GM23338 (cell line): ENCODE data around the gene IDH2. TPM values are rescaled to one million over a fixed set of nuclear protein-coding genes. Genes with fewer than 3 reads are reported as not detected.

Experiments used
- ATAC-seq: fragments of 200-7000 bp; cut with Tn5 transposase; 3 replicates; pipeline ENCODE4 v1.9.1; 2020
- DNase-seq: peaks from one replicate; pipeline ENCODE4 v3.0.0-alpha.2; 2015; ENCODE audit warnings: low spot score
- H2AFZ ChIP-seq: fragments of 200-600 bp; sonication (generic); 2 replicates; pipeline ENCODE4 v1.8.0; 2016; ENCODE audit warnings: antibody characterized with exemption, mild to moderate bottlenecking, moderate library complexity
- H3F3A ChIP-seq: fragments of 200-600 bp; sonication (generic); replicated peaks from 2 replicates; pipeline ENCODE4 v1.8.0; 2017; ENCODE audit warnings: antibody characterized with exemption, mixed run types, low read depth
- H3K27ac ChIP-seq: fragments of 200-600 bp; sonication (generic); 2 replicates; pipeline ENCODE4 v1.6.1; 2016; ENCODE audit warnings: low read depth
- H3K27me3 ChIP-seq: fragments of 200-600 bp; sonication (generic); 2 replicates; pipeline ENCODE4 v1.8.0; 2016; ENCODE audit warnings: mild to moderate bottlenecking, mixed run types, moderate library complexity; ENCODE audit not compliant: insufficient read depth
- H3K36me3 ChIP-seq: fragments of 200-600 bp; sonication (generic); 2 replicates; pipeline ENCODE4 v1.8.0; 2016; ENCODE audit warnings: mild to moderate bottlenecking; ENCODE audit not compliant: insufficient read depth
- H3K4me1 ChIP-seq: fragments of 200-600 bp; sonication (generic); 2 replicates; pipeline ENCODE4 v1.8.0; 2016; ENCODE audit warnings: mild to moderate bottlenecking, moderate library complexity; ENCODE audit not compliant: insufficient read depth
- H3K4me2 ChIP-seq: fragments of 200-600 bp; sonication (generic); 2 replicates; pipeline ENCODE4 v1.7.1; 2017; ENCODE audit warnings: mixed run types
- H3K4me3 ChIP-seq: fragments of 200-600 bp; sonication (generic); 2 replicates; pipeline ENCODE4 v1.6.1; 2016; ENCODE audit warnings: mixed run types
- H3K79me2 ChIP-seq: fragments of 200-600 bp; sonication (generic); replicated peaks from 2 replicates; pipeline ENCODE4 v1.8.0; 2017; ENCODE audit warnings: mild to moderate bottlenecking; ENCODE audit not compliant: insufficient read depth
- H3K9me2 ChIP-seq: fragments of 200-600 bp; sonication (generic); 2 replicates; pipeline ENCODE4 v1.8.0; 2017; ENCODE audit not compliant: insufficient read depth
- H4K20me1 ChIP-seq: fragments of 200-600 bp; sonication (generic); replicated peaks from 2 replicates; pipeline ENCODE4 v1.8.0; 2017; ENCODE audit warnings: mild to moderate bottlenecking; ENCODE audit not compliant: insufficient read depth
- H3K27ac Mint-ChIP-seq: 2 replicates; pipeline ENCODE4 v1.8.0; 2020; ENCODE audit warnings: inconsistent platforms, mild to moderate bottlenecking, moderate library complexity, mixed read lengths
- H3K27me3 Mint-ChIP-seq: 3 replicates; pipeline ENCODE4 v1.8.0; 2022; ENCODE audit warnings: low read depth, mild to moderate bottlenecking, moderate library complexity, mixed read lengths, inconsistent platforms; ENCODE audit not compliant: insufficient read depth, poor library complexity
- H3K36me3 Mint-ChIP-seq: 3 replicates; pipeline ENCODE4 v1.8.0; 2021; ENCODE audit warnings: low read depth, mild to moderate bottlenecking, inconsistent platforms, moderate library complexity, mixed read lengths
- H3K4me1 Mint-ChIP-seq: 3 replicates; pipeline ENCODE4 v1.8.0; 2020; ENCODE audit warnings: mild to moderate bottlenecking, inconsistent platforms, mixed read lengths
- H3K4me3 Mint-ChIP-seq: 3 replicates; pipeline ENCODE4 v1.8.0; 2021; ENCODE audit warnings: moderate library complexity, mild to moderate bottlenecking, inconsistent platforms, mixed read lengths
- H3K9me3 Mint-ChIP-seq: 3 replicates; pipeline ENCODE4 v1.8.0; 2020; ENCODE audit warnings: moderate library complexity, mild to moderate bottlenecking, inconsistent platforms, mixed read lengths
- CREB1 ChIP-seq: fragments of 250-450 bp; sonication (Bioruptor Pico); IDR thresholded peaks from 2 replicates; pipeline ENCODE4 v1.5.0; 2020; ENCODE audit warnings: low read depth, mild to moderate bottlenecking, moderate library complexity
- CTCF ChIP-seq, 2 experiments: fragments of 200-600 bp in 1 of 2; sonication (generic) in 1 of 2; conservative IDR thresholded peaks; 2 replicates each; pipeline versions ENCODE4 v1.5.1 to v1.6.1; 2016 to 2017; ENCODE audit warnings: antibody characterized with exemption in 2 of 2, low read depth in 2 of 2, mild to moderate bottlenecking in 2 of 2, moderate library complexity in 1 of 2
- EZH2 ChIP-seq: fragments of 200-600 bp; sonication (generic); IDR thresholded peaks from one replicate; pipeline ENCODE4 v1.8.0; 2017; ENCODE audit warnings: antibody characterized with exemption, mild to moderate bottlenecking, low read depth; ENCODE audit not compliant: unreplicated experiment
- EZH2phosphoT487 ChIP-seq: fragments of 200-600 bp; sonication (generic); IDR thresholded peaks from one replicate; pipeline ENCODE4 v1.8.1; 2018; ENCODE audit warnings: antibody characterized with exemption; ENCODE audit not compliant: unreplicated experiment
- JUNB ChIP-seq: IDR thresholded peaks from one replicate; pipeline ENCODE4 v1.6.1; 2016; ENCODE audit warnings: antibody characterized with exemption; ENCODE audit not compliant: unreplicated experiment
- NANOG ChIP-seq: IDR thresholded peaks from 2 replicates; pipeline ENCODE4 v1.6.1; 2016; ENCODE audit warnings: antibody characterized with exemption, borderline replicate concordance
- POLR2AphosphoS5 ChIP-seq: IDR thresholded peaks from 2 replicates; pipeline ENCODE4 v1.6.1; 2016; ENCODE audit warnings: antibody characterized with exemption, low read depth
- ZNF114 ChIP-seq: fragments of 250-450 bp; sonication (Bioruptor Pico); IDR thresholded peaks from 2 replicates; pipeline ENCODE4 v1.5.0; 2020; ENCODE audit warnings: mild to moderate bottlenecking, moderate library complexity
- polyA plus RNA-seq: library from polyadenylated mRNA; unstranded; fragments of >200 nt; fragmentation: Nextera tagmentation; extraction: Ambion mirVana; gene quantifications from 2 replicates; pipeline ENCODE4 v1.2.1, GENCODE V29; 2016
- total RNA-seq: library from RNA; depleted of rRNA; stranded (reverse); fragments of >200 nt; shearing (Covaris generic); gene quantifications from 2 replicates; pipeline ENCODE4 v1.2.3, GENCODE V29; 2014
- TF ChIP-seq, protein P1 (sequence below): IDR thresholded peaks from one replicate; pipeline ENCODE4 v1.6.1; 2018; ENCODE audit warnings: antibody characterized with exemption; ENCODE audit not compliant: unreplicated experiment
- TF ChIP-seq, protein P2 (sequence below): fragments of 250-450 bp; sonication (Bioruptor Pico); IDR thresholded peaks from 2 replicates; pipeline ENCODE4 v1.5.0; 2020; ENCODE audit warnings: mild to moderate bottlenecking, moderate library complexity

The IDH2 gene
- total and polyA plus RNA-seq, 2 experiments from 2014 or later = 54.9 to 64.0 TPM

DNA sequence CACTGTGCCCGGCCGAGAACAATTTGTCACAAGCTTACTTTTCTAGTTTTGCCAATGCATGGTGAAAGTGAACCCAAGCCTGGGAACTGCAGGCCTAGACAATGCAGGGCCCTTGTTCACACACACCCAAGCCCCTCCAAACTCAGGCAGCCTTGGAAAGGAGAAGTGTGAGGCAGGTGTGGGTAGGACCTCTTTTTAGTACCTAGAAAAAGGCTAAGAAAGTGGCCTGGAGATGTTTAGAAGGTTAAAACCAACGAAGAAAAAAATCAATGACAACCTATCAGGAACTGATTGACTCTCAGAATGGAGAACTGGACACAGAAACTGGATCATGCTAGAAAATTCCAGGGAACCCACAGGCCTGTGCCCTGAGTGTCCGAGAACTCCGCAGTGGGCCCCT, 18.8 kb downstream of the IDH2 start (continued):
- TF ChIP-seq, protein P1, sequence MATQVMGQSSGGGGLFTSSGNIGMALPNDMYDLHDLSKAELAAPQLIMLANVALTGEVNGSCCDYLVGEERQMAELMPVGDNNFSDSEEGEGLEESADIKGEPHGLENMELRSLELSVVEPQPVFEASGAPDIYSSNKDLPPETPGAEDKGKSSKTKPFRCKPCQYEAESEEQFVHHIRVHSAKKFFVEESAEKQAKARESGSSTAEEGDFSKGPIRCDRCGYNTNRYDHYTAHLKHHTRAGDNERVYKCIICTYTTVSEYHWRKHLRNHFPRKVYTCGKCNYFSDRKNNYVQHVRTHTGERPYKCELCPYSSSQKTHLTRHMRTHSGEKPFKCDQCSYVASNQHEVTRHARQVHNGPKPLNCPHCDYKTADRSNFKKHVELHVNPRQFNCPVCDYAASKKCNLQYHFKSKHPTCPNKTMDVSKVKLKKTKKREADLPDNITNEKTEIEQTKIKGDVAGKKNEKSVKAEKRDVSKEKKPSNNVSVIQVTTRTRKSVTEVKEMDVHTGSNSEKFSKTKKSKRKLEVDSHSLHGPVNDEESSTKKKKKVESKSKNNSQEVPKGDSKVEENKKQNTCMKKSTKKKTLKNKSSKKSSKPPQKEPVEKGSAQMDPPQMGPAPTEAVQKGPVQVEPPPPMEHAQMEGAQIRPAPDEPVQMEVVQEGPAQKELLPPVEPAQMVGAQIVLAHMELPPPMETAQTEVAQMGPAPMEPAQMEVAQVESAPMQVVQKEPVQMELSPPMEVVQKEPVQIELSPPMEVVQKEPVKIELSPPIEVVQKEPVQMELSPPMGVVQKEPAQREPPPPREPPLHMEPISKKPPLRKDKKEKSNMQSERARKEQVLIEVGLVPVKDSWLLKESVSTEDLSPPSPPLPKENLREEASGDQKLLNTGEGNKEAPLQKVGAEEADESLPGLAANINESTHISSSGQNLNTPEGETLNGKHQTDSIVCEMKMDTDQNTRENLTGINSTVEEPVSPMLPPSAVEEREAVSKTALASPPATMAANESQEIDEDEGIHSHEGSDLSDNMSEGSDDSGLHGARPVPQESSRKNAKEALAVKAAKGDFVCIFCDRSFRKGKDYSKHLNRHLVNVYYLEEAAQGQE = no peak
- TF ChIP-seq POLR2AphosphoS5 = no peak
- no peak for TF ChIP-seq CTCF (conservative IDR thresholded peaks at IDR 0.05; ENCODE audit: low read depth in 2 of 2)
- no peak for TF ChIP-seq EZH2phosphoT487
- no peak for TF ChIP-seq NANOG
- TF ChIP-seq CREB1 (CRISPR knock-in tag) = no peak
- no peak for TF ChIP-seq EZH2

DNA sequence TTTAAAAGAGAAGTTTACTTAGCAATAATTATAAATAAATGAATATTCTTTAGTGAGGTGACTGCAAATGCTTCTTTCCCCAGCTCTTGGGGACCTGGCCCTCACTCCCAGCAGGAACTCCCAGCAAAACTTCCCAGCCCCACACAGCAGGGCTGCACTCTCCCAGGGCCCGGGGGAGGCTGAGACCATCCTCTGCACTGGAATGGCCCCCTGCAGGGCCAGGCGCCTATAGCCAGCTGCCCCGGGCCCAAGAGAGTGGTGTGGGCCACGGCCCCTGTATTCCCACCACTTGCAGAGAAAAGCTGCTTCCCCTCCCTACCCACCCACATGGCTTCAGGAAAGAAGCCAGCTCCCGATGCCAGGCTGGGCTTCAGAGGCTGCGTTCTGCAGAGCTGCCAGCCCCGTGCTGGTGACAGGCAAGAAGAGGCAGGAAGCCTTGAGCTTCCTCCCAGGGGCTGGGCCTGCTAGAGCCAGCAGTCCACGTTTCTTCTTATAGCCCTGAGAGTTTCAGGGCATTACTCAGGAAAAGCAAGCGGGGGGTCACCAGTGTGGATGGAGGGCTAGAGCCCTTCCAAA, 20.0 kb downstream of the IDH2 start:
- H3K9me3 Mint-ChIP-seq = no peaks in the 10 kb centered on the region
- H3K27me3 Mint-ChIP-seq = peaks cover 7% of the 10 kb centered on the region
- H3K36me3 ChIP-seq = no peaks in the 10 kb centered on the region
- H3K4me2 ChIP-seq = no peak overlapping the region
- H4K20me1 ChIP-seq = peaks cover 5% of the 10 kb centered on the region; the same call in 1 of the 2 replicates
- H3K79me2 ChIP-seq = no peaks in the 10 kb centered on the region
- H3K4me1 Mint-ChIP-seq = peaks cover 2% of the 10 kb centered on the region; the same call in 2 of the 3 replicates
- H3K27ac ChIP-seq = no peak overlapping the region
- H3K27me3 ChIP-seq = no peaks in the 10 kb centered on the region
- DNase-seq (peak; percentile 62), ATAC-seq (peak; percentile 76)
- H3K27ac Mint-ChIP-seq = no peak overlapping the region
- no peak overlapping the region for H3K4me3 Mint-ChIP-seq
- no peaks in the 10 kb centered on the region; the same call in 1 of the 2 replicates for H3F3A ChIP-seq
- peaks cover 23% of the 10 kb centered on the region for H3K36me3 Mint-ChIP-seq
- TF ChIP-seq CREB1 (CRISPR knock-in tag) = no peak
- TF ChIP-seq, protein P2, sequence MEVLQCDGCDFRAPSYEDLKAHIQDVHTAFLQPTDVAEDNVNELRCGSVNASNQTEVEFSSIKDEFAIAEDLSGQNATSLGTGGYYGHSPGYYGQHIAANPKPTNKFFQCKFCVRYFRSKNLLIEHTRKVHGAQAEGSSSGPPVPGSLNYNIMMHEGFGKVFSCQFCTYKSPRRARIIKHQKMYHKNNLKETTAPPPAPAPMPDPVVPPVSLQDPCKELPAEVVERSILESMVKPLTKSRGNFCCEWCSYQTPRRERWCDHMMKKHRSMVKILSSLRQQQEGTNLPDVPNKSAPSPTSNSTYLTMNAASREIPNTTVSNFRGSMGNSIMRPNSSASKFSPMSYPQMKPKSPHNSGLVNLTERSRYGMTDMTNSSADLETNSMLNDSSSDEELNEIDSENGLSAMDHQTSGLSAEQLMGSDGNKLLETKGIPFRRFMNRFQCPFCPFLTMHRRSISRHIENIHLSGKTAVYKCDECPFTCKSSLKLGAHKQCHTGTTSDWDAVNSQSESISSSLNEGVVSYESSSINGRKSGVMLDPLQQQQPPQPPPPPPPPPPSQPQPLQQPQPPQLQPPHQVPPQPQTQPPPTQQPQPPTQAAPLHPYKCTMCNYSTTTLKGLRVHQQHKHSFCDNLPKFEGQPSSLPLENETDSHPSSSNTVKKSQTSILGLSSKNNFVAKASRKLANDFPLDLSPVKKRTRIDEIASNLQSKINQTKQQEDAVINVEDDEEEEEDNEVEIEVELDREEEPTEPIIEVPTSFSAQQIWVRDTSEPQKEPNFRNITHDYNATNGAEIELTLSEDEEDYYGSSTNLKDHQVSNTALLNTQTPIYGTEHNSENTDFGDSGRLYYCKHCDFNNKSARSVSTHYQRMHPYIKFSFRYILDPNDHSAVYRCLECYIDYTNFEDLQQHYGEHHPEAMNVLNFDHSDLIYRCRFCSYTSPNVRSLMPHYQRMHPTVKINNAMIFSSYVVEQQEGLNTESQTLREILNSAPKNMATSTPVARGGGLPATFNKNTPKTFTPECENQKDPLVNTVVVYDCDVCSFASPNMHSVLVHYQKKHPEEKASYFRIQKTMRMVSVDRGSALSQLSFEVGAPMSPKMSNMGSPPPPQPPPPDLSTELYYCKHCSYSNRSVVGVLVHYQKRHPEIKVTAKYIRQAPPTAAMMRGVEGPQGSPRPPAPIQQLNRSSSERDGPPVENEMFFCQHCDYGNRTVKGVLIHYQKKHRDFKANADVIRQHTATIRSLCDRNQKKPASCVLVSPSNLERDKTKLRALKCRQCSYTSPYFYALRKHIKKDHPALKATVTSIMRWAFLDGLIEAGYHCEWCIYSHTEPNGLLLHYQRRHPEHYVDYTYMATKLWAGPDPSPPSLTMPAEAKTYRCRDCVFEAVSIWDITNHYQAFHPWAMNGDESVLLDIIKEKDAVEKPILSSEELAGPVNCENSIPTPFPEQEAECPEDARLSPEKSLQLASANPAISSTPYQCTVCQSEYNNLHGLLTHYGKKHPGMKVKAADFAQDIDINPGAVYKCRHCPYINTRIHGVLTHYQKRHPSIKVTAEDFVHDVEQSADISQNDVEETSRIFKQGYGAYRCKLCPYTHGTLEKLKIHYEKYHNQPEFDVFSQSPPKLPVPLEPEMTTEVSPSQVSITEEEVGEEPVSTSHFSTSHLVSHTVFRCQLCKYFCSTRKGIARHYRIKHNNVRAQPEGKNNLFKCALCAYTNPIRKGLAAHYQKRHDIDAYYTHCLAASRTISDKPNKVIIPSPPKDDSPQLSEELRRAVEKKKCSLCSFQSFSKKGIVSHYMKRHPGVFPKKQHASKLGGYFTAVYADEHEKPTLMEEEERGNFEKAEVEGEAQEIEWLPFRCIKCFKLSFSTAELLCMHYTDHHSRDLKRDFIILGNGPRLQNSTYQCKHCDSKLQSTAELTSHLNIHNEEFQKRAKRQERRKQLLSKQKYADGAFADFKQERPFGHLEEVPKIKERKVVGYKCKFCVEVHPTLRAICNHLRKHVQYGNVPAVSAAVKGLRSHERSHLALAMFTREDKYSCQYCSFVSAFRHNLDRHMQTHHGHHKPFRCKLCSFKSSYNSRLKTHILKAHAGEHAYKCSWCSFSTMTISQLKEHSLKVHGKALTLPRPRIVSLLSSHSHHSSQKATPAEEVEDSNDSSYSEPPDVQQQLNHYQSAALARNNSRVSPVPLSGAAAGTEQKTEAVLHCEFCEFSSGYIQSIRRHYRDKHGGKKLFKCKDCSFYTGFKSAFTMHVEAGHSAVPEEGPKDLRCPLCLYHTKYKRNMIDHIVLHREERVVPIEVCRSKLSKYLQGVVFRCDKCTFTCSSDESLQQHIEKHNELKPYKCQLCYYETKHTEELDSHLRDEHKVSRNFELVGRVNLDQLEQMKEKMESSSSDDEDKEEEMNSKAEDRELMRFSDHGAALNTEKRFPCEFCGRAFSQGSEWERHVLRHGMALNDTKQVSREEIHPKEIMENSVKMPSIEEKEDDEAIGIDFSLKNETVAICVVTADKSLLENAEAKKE = no peak
- TF ChIP-seq EZH2 = no peak
- TF ChIP-seq ZNF114 (CRISPR knock-in tag) = no peak
- TF ChIP-seq CTCF (conservative IDR thresholded peaks at IDR 0.05; ENCODE audit: low read depth in 2 of 2) = no peak
- no peak for TF ChIP-seq JUNB
- H3K9me2 ChIP-seq = no peaks in the 10 kb centered on the region
- H3K4me3 ChIP-seq = no peak overlapping the region
- no peaks in the 10 kb centered on the region for H3K4me1 ChIP-seq
- H2AFZ ChIP-seq = no peak overlapping the region
